GM21717 (cell line): Measurements from ENCODE around the gene KBTBD7.
"Not testable (repeated sequence)": the region's sequence is repeated elsewhere in the genome, so short reads cannot be mapped to it uniquely, and the experiment has no call there.

ENCODE experiments used
- ATAC-seq: cut with Tn5 transposase; IDR thresholded peaks from one replicate; pipeline ENCODE4 v1.9.1; 2021; ENCODE audit warnings: mild to moderate bottlenecking, moderate library complexity; ENCODE audit not compliant: unreplicated experiment

Gene KBTBD7

DNA sequence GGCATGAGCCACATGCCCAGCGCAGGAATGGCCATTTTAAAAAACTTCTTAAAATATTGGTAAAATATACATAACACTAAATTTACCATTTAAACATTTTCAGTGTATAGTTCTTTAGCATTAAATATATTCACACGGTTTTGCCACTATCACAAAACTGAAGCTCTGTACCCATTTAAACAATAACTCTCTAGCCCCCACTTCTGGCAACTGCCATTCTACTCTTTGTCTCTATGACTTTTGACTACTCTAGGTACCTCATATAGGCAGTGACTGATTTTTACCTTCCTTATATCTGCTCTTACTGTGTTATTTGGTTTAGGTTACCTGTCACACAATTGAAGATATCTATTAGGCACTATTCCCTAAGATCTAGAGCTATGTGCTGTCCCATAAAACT lies 2.3 kb upstream of the KBTBD7 start:
- ATAC-seq = no peak

DNA sequence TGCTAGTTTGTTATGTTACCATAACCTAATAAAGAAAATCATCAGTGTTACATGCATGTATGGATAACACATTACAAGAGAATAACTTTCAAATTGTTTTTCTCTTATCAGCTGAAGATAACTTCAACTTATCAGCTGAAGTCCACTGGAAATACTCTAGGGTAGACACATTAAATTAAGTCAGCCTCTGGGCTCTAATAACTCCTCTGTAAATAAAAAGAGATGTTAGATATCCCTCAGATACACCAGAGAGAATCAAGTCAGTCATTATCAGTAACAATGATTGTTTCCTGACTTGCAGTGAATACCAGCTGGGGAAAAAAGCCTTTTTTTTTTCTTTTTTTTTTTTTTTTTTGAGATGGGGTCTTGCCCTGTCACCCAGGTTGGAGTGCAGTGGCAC lies 1.6 kb upstream of the KBTBD7 start:
- ATAC-seq = no peak

DNA sequence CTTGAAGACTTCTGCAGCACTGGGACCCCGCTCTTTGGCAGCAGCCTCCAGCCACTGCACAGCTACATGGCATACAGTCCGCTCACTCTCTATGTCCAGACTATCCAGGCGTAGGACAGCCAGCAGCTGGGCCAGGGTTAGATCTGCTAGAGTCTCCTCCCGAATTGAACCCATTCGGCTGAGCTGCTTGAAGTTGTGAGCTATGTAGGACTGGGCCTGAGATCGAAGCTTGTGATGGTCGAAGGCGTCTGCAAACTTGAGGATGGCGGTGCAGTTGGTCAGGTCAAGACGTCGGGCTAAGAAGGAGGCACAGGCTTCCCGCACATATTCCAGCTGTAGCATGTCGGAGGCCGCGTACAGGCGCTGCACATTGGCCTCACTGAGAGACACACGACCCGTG lies 900 bp downstream of the KBTBD7 start:
- ATAC-seq = no peak

DNA sequence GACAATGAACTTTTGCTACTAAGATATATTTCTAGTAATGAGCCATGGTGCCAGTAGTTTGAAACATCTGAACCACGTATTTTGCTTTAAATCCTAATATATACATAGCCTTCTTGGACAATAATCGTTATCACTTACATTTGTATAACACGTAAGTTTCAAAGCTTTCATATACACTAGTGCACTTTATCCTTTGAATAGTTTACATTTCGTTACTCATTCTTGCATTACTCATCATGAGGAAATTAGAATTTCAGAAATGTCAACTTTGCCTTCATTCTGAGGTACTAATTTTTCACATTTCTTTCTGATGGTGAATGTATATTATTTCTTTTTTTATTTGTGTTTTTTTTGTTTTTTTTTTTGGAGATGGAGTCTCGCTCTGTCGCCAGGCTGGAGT lies 5.8 kb downstream of the KBTBD7 start:
- no peak for ATAC-seq

DNA sequence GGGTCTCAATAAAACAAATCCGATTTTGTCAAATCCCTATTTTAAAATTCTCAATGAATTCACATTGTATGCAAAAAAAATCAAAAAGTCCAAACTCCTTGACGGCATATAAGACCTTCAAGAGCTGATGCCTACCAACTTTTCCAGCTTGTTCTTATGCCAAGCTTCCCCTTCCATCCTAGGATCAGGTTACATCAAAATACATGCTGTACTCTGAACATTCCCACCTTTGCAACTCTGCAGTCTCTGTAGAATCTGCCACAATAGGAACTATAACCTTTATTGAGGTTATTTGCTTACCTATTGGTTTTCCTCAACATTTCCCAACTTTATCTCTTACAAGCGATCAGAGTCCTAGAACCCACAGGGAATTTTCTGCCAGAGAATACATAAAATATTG lies 7.9 kb downstream of the KBTBD7 start:
- no peak for ATAC-seq

DNA sequence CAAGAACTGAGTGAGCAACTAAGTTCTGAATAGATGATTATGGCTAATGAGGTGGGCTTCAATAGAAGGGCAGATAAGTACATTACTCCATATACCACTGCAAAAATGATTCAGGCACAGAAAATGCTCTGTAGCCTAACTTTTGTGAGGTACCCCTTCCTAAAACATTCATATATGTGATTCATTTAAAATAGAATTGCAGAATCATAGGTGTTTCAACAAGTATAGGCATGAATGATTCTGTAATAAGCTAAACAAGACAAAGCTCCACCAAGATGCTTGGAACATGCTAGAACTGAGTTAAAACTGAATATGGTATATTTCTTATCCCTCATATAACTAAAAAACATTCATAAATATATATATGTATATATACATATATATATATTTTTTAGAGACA lies 12.1 kb downstream of the KBTBD7 start:
- ATAC-seq = no peak

DNA sequence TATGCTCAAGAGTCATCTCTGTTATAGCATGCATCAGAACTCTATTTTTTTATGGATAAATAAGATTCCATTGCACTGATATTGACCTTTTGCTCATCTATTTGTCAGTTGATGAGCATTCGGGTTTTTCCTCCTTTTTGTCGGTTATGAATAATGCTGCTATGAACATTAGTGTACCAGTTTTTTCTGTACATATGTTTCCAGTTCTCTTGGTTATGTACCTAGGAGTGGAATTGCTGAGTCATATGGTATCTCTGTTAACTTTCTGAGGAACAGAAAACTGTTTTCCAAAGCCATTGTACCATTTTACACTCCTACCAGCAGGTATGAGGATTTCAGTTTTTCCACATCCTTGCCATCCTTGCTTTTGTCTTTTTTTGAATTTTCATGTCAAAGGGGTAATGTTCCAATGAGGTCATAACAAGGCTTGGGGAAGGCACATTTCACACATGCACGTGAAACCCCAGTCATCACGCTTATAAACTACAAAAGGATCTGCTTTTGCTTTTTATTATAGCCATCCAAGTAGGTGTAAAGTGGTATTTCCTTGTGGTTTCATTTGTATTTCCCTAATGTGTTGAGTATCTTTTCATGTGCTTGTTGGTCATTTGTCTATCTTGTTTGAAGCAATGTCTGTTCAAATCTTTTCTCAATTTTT lies 14.6 kb downstream of the KBTBD7 start:
- no peak for ATAC-seq

DNA sequence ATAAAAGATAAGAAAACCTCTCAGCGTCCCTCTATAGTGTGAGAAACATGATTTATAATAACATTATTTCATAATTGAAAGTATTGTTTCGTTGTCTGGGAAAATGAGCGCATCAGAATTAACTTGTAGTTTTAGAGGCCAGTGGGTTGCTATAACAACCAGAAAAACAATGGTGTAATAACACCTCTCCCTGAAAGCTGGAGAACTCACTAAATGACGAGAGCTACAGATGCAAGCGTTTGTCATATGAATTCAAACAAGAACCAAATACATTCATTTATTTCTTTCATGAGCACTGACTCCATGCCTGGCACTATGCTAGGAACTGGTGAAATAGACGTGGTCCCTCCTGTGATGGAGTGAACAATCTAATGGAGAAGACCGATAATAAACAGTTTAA lies 16.3 kb downstream of the KBTBD7 start:
- no peak for ATAC-seq

DNA sequence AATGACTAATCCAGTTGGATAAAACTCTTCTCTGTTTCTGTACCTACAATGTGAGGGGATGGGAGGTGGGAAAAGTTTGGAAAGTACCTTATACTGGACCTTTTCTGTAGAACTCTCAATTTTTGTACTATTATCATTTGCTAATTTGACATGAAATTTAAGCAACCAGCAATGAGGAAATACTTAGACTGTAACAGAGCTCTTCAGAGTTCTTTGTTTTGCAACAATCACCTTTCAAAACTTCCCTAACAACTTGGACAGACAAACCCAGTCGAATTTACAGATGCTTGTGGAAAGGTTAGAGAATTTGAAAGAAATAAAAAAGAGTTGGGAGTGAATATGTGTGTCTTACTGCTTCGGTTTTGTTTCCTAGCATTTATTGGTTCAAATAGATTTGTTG lies 16.8 kb downstream of the KBTBD7 start:
- ATAC-seq = no peak

DNA sequence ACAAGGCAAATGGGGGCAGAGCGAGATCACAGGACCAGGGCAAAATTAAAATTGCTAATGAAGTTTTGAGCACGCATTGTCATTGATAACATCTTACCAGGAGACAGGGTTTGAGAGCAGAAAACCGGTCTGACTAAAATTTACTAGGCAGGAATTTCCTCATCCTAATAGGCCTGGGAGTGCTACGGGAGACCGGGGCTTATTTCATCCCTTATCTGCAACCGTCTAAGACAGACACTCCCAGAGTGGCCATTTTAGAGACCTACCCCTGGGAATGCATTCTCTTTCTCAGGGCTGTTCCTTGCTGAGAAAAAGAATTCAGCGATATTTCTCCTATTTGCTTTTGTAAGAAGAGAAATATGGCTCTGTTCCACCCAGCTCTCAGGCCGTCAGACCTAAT lies 18.8 kb downstream of the KBTBD7 start:
- not testable (repeated sequence) for ATAC-seq

DNA sequence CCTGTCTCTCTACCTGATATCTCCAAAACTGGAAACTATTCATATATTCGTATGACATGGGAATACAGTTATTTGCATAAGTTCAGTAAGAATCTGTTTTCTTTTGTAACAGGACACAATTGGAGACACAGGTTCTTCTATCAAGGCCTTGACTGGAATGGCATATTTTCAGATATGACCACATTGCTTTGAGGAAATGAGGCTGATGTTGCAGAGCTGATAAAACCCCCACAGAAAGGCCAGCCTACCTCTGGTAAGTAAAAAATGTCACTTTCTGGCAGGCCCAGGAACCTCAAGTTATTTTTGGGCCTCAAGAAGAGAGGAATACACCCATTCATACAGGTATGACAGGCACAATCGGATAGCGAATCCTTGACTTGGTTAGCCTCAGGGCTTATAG lies 32.2 kb downstream of the KBTBD7 start:
- no peak for ATAC-seq

DNA sequence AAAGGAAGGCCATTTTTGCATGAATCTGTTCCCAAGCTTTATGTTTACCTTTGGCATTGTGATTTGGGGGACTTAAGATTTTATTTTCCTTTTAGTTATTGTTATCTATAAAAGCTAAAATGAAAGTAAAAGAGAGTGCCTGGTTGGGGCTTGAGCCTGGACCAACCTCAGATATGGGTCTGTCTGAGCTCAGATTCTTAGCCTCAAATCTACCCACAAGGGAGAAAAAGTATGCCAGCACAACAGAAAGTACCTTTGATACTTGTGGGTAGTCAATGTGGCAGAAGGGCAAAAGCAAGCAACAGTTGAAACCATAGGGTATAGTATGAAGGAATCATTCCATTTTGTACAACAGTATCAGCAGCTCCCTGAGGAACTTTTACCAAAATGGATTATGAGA lies 35.2 kb downstream of the KBTBD7 start:
- no peak for ATAC-seq

DNA sequence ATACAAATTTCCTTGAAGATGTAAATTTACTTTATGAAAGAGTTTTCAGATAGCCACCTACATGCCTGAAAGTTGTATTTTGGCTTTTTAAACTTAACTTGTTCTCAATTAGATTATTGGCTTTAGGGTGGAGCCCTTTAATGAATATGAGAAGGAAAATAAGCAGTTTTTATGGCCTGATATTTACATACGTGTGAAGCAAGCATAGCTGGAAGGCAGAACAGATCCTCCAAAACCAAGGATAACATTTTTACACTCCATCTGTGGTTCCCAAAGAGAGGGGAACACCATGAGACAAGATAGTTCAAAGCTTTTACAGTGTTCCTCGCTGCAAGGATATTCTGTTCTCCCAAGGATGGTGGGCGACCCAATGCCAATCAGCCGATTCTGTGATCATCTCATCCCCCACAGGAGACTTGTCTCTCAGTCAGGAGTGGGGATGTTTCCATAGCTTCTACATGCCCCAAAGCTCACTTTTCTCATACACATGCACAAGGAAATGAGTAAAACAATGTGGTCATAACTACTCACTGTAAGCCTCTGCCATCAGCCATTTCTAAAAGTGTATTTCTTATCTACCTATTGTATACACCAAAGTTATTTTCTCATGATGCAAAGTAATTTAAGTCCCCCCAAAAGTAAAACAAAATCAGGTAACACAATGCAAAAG lies 37.2 kb downstream of the KBTBD7 start:
- no peak for ATAC-seq

DNA sequence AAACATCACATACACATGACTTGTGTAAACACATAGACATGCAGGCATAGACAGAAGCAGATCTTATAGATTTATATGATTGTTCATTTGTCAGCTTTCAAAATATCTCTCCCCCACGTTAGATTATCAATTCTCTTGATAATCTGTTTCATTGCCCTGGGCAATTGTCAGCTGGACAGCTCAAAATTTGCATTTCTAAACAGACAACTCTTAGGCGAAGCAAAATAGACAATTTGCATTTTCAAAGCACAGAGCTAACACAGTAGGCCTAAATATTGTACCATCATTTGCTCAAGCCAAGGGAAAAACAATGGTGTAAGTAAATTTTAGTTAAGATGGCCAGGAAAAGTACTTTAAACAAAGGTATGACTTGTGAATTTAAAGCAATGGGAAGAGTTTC lies 37.7 kb downstream of the KBTBD7 start:
- ATAC-seq = no peak

DNA sequence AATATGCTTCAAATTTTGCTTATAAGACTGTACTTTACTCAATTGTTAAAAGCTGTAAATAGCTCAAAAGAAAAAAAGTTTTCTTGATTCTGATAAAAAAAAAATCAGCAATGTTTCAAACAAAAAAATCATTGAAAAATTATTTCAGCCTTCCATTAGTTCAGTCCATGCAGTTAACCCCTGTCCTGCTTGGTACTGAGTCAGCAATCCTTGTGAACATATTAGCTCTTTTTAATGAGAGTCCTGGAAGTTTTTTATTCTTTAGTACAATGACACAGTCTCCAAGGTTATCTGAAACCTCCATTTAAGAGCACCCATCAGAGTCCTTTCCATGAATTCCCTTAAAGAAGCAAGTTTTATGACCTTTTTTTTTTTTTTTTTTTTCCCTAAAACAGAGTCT lies 40.3 kb downstream of the KBTBD7 start:
- no peak for ATAC-seq

DNA sequence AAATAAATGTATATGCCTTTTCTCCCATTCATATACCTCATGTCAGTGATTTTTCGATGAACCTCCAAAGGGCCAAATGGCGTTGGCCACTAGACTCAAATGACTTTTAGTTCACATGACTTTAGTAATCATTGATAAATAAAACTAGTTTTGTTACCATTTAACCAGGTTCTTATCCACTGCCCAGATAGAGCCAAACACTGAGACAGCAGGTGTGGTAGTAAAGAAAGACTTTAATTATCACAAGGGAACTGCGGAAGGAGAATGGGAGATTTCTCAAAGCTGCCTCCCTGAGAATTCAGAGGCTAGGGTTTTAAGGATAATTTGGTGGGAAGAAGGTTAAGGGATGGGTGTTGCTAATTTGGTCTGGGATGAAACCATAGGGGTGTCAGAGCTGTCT lies 42.4 kb downstream of the KBTBD7 start:
- ATAC-seq = no peak

DNA sequence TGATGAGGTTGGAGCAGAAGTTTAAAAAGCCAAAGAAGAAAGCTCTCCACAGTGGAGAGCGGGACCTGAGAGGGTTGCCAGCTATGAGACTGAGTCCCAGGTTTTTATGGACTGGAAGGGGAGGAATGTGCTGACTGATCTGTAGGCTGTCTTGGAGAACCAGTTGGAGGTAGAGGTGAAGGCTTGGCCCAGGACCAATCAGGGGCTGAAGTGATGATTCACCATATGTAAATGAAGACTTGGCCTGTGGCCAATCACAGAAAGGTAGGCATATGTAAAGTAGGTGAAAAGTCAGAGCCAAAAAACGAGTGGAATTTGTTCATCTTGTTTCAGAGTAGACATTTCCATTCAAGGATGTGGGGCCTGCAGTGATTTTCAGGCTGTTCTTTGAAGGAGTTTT lies 44.3 kb downstream of the KBTBD7 start:
- ATAC-seq = no peak

DNA sequence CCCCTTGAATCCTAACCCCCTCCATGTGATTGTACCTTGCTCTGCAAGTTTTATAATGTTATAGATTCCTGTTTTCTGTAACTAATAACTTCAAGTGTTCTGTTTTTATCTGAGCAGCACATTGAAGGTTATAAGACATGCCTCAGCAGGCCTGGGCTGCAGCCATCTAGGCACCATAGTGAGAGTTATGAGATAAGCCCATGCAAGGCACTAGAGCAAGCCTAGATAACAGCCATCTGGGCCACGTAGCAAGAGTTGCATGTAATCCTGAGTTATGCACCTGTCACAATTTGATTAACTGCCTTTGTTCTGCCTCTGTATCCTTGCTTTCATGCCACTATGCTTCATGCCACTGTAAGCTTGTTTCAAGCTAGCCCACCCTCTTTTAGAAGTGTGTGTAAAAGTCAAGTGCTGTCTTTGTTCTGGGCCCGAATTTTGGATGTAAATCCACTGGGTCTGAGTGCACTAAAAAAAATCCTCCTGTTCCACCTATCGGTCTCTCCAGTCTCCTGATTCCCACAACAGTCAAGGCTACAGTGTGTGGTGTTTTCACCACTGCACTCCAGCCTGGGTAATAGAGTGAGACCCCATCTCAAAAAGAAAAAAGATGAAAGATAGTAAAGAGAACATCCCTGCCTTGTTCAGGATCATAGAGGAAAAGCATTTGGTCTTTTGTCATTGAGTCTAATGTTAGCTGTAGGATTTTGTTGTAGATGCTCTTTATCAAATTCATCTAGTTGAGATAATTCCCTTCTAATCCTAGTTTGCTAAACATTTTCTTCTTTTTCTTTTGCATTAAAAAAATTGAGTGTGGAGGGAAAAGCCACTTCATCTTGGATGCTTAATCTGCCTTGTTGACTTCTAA lies 45.7 kb downstream of the KBTBD7 start:
- ATAC-seq = no peak

DNA sequence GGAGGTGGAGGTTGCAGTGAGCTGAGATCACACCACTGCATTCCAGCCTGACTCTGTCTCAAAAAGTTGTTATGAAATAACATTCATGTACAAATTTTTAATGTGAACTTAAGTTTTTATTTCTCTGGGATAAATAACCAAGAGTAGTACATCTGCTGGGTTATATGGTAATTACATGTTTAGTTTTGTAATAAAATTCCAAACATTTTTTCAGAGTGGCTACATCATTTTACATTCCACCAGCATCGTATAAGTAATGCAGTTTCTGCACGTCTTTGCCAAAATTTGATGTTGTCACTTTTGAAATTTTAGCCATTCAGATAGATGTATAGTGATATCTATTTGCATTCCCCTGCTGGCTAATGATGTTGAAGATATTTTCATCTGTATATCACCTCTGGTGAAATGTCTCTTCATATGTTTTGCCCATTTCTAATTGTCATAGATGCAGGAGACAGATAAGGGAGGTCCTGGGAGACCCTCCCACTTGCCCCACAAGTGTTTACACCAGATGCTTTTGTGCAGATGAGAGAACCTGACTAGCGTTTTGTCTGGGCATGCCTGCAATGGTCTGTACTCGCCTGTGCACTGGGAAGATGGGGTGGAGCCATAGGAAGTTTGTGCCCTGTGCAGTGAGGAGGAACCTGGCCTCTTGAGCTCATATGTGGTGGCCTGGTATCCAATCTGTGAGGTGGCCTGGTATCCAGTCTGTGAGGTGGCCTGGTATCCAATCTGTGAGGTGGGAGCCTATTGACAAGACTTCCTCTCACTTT lies 49.0 kb downstream of the KBTBD7 start:
- no peak for ATAC-seq

DNA sequence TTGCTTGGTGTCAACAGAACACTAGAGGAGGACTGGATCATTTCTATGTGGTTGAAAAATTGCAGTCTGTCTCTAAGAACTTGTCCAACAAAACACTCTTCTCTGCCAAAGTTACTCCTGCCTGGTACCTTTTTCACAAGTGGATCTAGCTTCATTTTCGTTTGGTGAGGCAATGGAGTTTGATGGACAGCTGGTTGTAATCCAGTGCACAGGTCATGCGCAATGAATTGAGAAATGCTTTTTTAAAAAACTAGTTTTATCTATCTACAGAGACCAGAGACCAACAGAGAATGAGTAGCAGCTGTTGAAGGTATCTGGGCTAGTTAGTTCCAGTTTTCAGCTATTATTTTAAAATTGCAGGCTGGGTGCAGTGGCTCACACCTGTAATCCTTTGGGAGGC lies 49.8 kb downstream of the KBTBD7 start:
- no peak for ATAC-seq
